H9 (cell line): Measurements from ENCODE around the gene MAGOH. TPM values are rescaled to one million over a fixed set of nuclear protein-coding genes. Genes with fewer than 3 reads are reported as not detected.

ENCODE experiments used
- DNase-seq: peaks from one replicate; pipeline ENCODE4 v3.0.0-alpha.2; 2017
- H2AFZ ChIP-seq: one replicate; pipeline ENCODE4 v1.6.1; 2013; ENCODE audit warnings: mild to moderate bottlenecking, low read length, control low read depth, moderate library complexity
- H2AK5ac ChIP-seq: 2 replicates; pipeline ENCODE4 v1.6.1; 2013; ENCODE audit warnings: low read length, control low read depth, mixed read lengths; ENCODE audit not compliant: insufficient read length
- H2BK120ac ChIP-seq: one replicate; pipeline ENCODE4 v1.6.1; 2013; ENCODE audit warnings: low read depth, mild to moderate bottlenecking, low read length, control low read depth, inconsistent platforms; ENCODE audit not compliant: poor library complexity, severe bottlenecking
- H2BK12ac ChIP-seq: 2 replicates; pipeline ENCODE4 v1.6.1; 2013; ENCODE audit warnings: low read length, control low read depth, mixed read lengths, low read depth; ENCODE audit not compliant: insufficient read length
- H2BK15ac ChIP-seq: 2 replicates; pipeline ENCODE4 v1.6.1; 2013; ENCODE audit warnings: low read depth, low read length, control low read depth
- H2BK20ac ChIP-seq: one replicate; pipeline ENCODE4 v1.6.1; 2013; ENCODE audit warnings: low read depth, mild to moderate bottlenecking, low read length, control low read depth, inconsistent platforms; ENCODE audit not compliant: poor library complexity, severe bottlenecking
- H2BK5ac ChIP-seq: 2 replicates; pipeline ENCODE4 v1.6.1; 2013; ENCODE audit warnings: low read length, control low read depth, mixed read lengths; ENCODE audit not compliant: insufficient read length
- H3K14ac ChIP-seq: 2 replicates; pipeline ENCODE4 v1.6.1; 2013; ENCODE audit warnings: low read length, control low read depth; ENCODE audit not compliant: insufficient read depth
- H3K18ac ChIP-seq: 2 replicates; pipeline ENCODE4 v1.6.1; 2013; ENCODE audit warnings: low read depth, mild to moderate bottlenecking, mixed read lengths, low read length, control low read depth; ENCODE audit not compliant: insufficient read length
- H3K23ac ChIP-seq: 2 replicates; pipeline ENCODE4 v1.6.1; 2013; ENCODE audit warnings: low read length, control low read depth, mixed read lengths, low read depth; ENCODE audit not compliant: insufficient read length
- H3K23me2 ChIP-seq: 2 replicates; pipeline ENCODE4 v1.6.1; 2013; ENCODE audit warnings: low read depth, mild to moderate bottlenecking, mixed read lengths, low read length, control low read depth; ENCODE audit not compliant: insufficient read length, poor library complexity, severe bottlenecking
- H3K27ac ChIP-seq: 2 replicates; pipeline ENCODE4 v1.5.1; 2013; ENCODE audit warnings: low read length, control low read depth, mixed read lengths, low read depth; ENCODE audit not compliant: insufficient read length
- H3K27me3 ChIP-seq: 2 replicates; pipeline ENCODE4 v1.6.1; 2013; ENCODE audit warnings: low read length, control low read depth, inconsistent platforms; ENCODE audit not compliant: insufficient read depth
- H3K4ac ChIP-seq: 2 replicates; pipeline ENCODE4 v1.6.1; 2013; ENCODE audit warnings: low read depth, mild to moderate bottlenecking, control low read depth, inconsistent platforms, low read length, moderate library complexity
- H3K4me1 ChIP-seq: 2 replicates; pipeline ENCODE4 v1.6.1; 2013; ENCODE audit warnings: low read length, control low read depth, inconsistent platforms; ENCODE audit not compliant: insufficient read depth
- H3K4me2 ChIP-seq: 2 replicates; pipeline ENCODE4 v1.6.1; 2013; ENCODE audit warnings: low read length, control low read depth, mixed read lengths; ENCODE audit not compliant: insufficient read length, insufficient read depth
- H3K56ac ChIP-seq: 2 replicates; pipeline ENCODE4 v1.6.1; 2013; ENCODE audit warnings: low read depth, mild to moderate bottlenecking, mixed read lengths, low read length, control low read depth; ENCODE audit not compliant: insufficient read length
- H3K79me1 ChIP-seq: 2 replicates; pipeline ENCODE4 v1.6.1; 2013; ENCODE audit warnings: low read depth, mild to moderate bottlenecking, moderate library complexity, low read length, control low read depth, inconsistent platforms; ENCODE audit not compliant: insufficient read depth, poor library complexity, severe bottlenecking
- H3K79me2 ChIP-seq: 2 replicates; pipeline ENCODE4 v1.6.1; 2013; ENCODE audit warnings: low read length, control low read depth, inconsistent platforms; ENCODE audit not compliant: insufficient read depth
- H3K9ac ChIP-seq: 2 replicates; pipeline ENCODE4 v1.6.1; 2013; ENCODE audit warnings: low read length, control low read depth, mixed read lengths; ENCODE audit not compliant: insufficient read length; ENCODE audit errors: extremely low read depth
- H3K9me3 ChIP-seq: one replicate; pipeline ENCODE4 v1.6.1; 2013; ENCODE audit warnings: low read depth, low read length, inconsistent platforms; ENCODE audit not compliant: control insufficient read depth
- H3T11ph ChIP-seq: one replicate; pipeline ENCODE4 v1.6.1; 2013; ENCODE audit warnings: mild to moderate bottlenecking, low read length, control low read depth, inconsistent platforms
- H4K20me1 ChIP-seq: one replicate; pipeline ENCODE4 v1.6.1; 2013; ENCODE audit not compliant: control insufficient read depth, insufficient read length, insufficient read depth
- H4K5ac ChIP-seq: 2 replicates; pipeline ENCODE4 v1.6.1; 2013; ENCODE audit warnings: low read depth, mild to moderate bottlenecking, mixed read lengths, low read length, control low read depth; ENCODE audit not compliant: insufficient read length
- H4K8ac ChIP-seq: replicated peaks from 2 replicates; pipeline ENCODE4 v1.6.1; 2013; ENCODE audit warnings: low read length, control low read depth, mixed read lengths, low read depth; ENCODE audit not compliant: insufficient read length
- H4K91ac ChIP-seq: 2 replicates; pipeline ENCODE4 v1.6.1; 2013; ENCODE audit warnings: low read depth, mild to moderate bottlenecking, moderate library complexity, mixed read lengths, low read length, control low read depth; ENCODE audit not compliant: insufficient read length
- H3K27ac Mint-ChIP-seq, 3 experiments: 2 replicates in 2 of 3; 3 replicates in 1 of 3; pipeline ENCODE4 v1.8.0; 2020 to 2021; ENCODE audit warnings: mixed read lengths in 3 of 3, mild to moderate bottlenecking in 1 of 3, moderate library complexity in 1 of 3
- H3K27me3 Mint-ChIP-seq: 2 replicates; pipeline ENCODE4 v1.8.0; 2021; ENCODE audit warnings: low read depth, mild to moderate bottlenecking, moderate library complexity, mixed read lengths
- H3K36me3 Mint-ChIP-seq, 3 experiments: 2 replicates in 2 of 3; 3 replicates in 1 of 3; pipeline ENCODE4 v1.8.0; 2020 to 2021; ENCODE audit warnings: low read depth in 3 of 3, mixed read lengths in 3 of 3; ENCODE audit not compliant: insufficient read depth in 1 of 3
- H3K4me1 Mint-ChIP-seq, 2 experiments: 2 replicates each; pipeline ENCODE4 v1.8.0; 2020; ENCODE audit warnings: mixed read lengths in 2 of 2
- H3K4me3 Mint-ChIP-seq, 2 experiments: 2 replicates in 1 of 2; 3 replicates in 1 of 2; pipeline ENCODE4 v1.8.0; 2020 to 2021; ENCODE audit warnings: mild to moderate bottlenecking in 2 of 2, mixed read lengths in 2 of 2, moderate library complexity in 1 of 2
- H3K9me3 Mint-ChIP-seq, 2 experiments: 2 replicates in 1 of 2; 3 replicates in 1 of 2; pipeline ENCODE4 v1.8.0; 2020; ENCODE audit warnings: mild to moderate bottlenecking in 2 of 2, mixed read lengths in 2 of 2, moderate library complexity in 1 of 2
- CTCF ChIP-seq: fragments of 200-600 bp; sonication (generic); conservative IDR thresholded peaks from 3 replicates; pipeline ENCODE4 v1.8.0; 2021; ENCODE audit warnings: antibody characterized with exemption, mild to moderate bottlenecking
- WGBS: extraction: QIAGEN DNeasy Blood & Tissue Kit; methylation state at CpG from one replicate; pipeline ENCODE4 v1.1.7; 2013; ENCODE audit warnings: missing lambda C conversion rate, low lambda C conversion rate, mixed read lengths; ENCODE audit not compliant: insufficient read length; ENCODE audit errors: extremely low coverage; 5-methylcytosine and 5-hydroxymethylcytosine counted together
- total RNA-seq: library from RNA; stranded (reverse); gene quantifications from 2 replicates; pipeline ENCODE4 v1.2.1, GENCODE V29; 2021

MAGOH gene
- total RNA-seq, 1 experiment from 2014 or later = 81.2 TPM

GRCh38 chr1:53254011-53254640 is 15.8 kb upstream of the MAGOH start:
- no peak overlapping the region; a peak in 1 of 7 replicates for H3K27ac Mint-ChIP-seq

More at GRCh38 chr1:53254011-53254640, 15.8 kb upstream of the MAGOH start:
- no peak overlapping the region for H3K23ac ChIP-seq
- no peak overlapping the region for H2BK12ac ChIP-seq
- H3K4me1 Mint-ChIP-seq = no peaks in the 10 kb centered on the region
- H4K20me1 ChIP-seq = no peaks in the 10 kb centered on the region
- peaks cover 33 to 87% (median 85%) of the 10 kb centered on the region in 3 experiments for H3K36me3 Mint-ChIP-seq
- H3K79me1 ChIP-seq = no peaks in the 10 kb centered on the region
- H2AK5ac ChIP-seq = no peak overlapping the region
- no peak overlapping the region for H4K91ac ChIP-seq
- no peak overlapping the region for H3K4me2 ChIP-seq
- no peak overlapping the region for H3K56ac ChIP-seq
- no peak overlapping the region for H3T11ph ChIP-seq
- no peaks in the 10 kb centered on the region for H3K79me2 ChIP-seq
- H4K8ac ChIP-seq = no peak overlapping the region
- no peaks in the 10 kb centered on the region for H3K4me1 ChIP-seq
- no peaks in the 10 kb centered on the region for H3K9me3 ChIP-seq
- H2BK120ac ChIP-seq = no peak overlapping the region
- no peak for DNase-seq
- H3K9ac ChIP-seq = no peak overlapping the region
- no peak overlapping the region for H4K5ac ChIP-seq
- H3K4ac ChIP-seq = no peak overlapping the region
- H3K27me3 Mint-ChIP-seq = no peaks in the 10 kb centered on the region
- no peak overlapping the region for H3K27ac ChIP-seq
- H2BK20ac ChIP-seq = no peak overlapping the region
- H3K4me3 Mint-ChIP-seq = no peak overlapping the region
- WGBS = no CpG with 5 or more reads among the region's 4 CpGs
- no peak overlapping the region for H2AFZ ChIP-seq
- H3K14ac ChIP-seq = no peak overlapping the region
- no peaks in the 10 kb centered on the region for H3K27me3 ChIP-seq
- no peak overlapping the region for H2BK5ac ChIP-seq
- H3K23me2 ChIP-seq = no peaks in the 10 kb centered on the region
- no peaks in the 10 kb centered on the region for H3K9me3 Mint-ChIP-seq
- no peak overlapping the region for H2BK15ac ChIP-seq
- TF ChIP-seq CTCF = no peak
- H3K18ac ChIP-seq = no peak overlapping the region
